Thyroid gland (tissue), 4 donors: ENCODE measurements around the gene INPP4A.

ENCODE experiments used
- POLR2A ChIP-seq, 2 donors: fragments of 450-650 bp; IDR thresholded peaks; one replicate each; pipeline ENCODE4 v1.6.1; 2017; ENCODE audit warnings: antibody characterized with exemption in 2 of 2, mild to moderate bottlenecking in 2 of 2, moderate library complexity in 1 of 2
- TF ChIP-seq, protein P1 (sequence below), 6 experiments: fragments of 200-600 bp in 3 of 6; fragments of 450-650 bp in 3 of 6; sonication (generic) in 3 of 6; IDR thresholded peaks; one replicate each; pipeline ENCODE4 v1.5.1; 2016 to 2019; ENCODE audit warnings: antibody characterized with exemption in 6 of 6, mild to moderate bottlenecking in 2 of 6, inconsistent platforms in 1 of 6, moderate library complexity in 1 of 6

DNA sequence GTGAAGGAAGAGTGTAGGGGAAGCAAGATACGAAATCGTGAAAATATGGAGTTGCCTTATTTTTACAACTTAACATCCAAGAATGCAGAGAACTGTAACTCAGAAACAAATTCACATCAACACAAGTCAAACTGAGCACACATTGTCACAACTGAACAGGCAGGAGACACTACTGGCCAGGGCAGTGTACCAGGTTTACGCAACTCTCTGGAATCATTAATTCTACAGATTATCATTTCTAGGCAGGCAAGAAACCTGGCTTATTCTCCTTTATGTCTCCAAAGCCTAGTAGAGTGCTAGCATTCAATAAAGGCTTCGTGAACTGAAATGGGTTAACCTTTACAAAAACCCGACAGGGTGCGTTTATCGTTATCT lies 163.1 kb downstream of the INPP4A start:
- TF ChIP-seq, protein P1, sequence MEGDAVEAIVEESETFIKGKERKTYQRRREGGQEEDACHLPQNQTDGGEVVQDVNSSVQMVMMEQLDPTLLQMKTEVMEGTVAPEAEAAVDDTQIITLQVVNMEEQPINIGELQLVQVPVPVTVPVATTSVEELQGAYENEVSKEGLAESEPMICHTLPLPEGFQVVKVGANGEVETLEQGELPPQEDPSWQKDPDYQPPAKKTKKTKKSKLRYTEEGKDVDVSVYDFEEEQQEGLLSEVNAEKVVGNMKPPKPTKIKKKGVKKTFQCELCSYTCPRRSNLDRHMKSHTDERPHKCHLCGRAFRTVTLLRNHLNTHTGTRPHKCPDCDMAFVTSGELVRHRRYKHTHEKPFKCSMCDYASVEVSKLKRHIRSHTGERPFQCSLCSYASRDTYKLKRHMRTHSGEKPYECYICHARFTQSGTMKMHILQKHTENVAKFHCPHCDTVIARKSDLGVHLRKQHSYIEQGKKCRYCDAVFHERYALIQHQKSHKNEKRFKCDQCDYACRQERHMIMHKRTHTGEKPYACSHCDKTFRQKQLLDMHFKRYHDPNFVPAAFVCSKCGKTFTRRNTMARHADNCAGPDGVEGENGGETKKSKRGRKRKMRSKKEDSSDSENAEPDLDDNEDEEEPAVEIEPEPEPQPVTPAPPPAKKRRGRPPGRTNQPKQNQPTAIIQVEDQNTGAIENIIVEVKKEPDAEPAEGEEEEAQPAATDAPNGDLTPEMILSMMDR (IDR thresholded peaks at IDR 0.05): no peak
- TF ChIP-seq POLR2A (IDR thresholded peaks at IDR 0.05): no peak
